Body of pancreas (tissue), 4 donors: ENCODE results near the gene AKAP4. TPM values are rescaled to one million over a fixed set of nuclear protein-coding genes. Genes with fewer than 3 reads are reported as not detected.

Source experiments
- ATAC-seq: fragments of 150-250 bp; one replicate; pipeline ENCODE4 v1.9.1; 2016
- DNase-seq, 4 donors: peaks; one replicate each; pipeline ENCODE4 v3.0.0-alpha.2; 2019
- H3K27ac ChIP-seq, 4 donors: fragments of 200-600 bp; sonication (generic); 1 replicate in 3 of 4; 2 replicates in 1 of 4; pipeline versions ENCODE4 v1.5.1 to v1.6.1; 2016 to 2019; ENCODE audit warnings: mild to moderate bottlenecking in 1 of 4, mixed read lengths in 1 of 4, moderate library complexity in 1 of 4
- H3K27me3 ChIP-seq, 2 donors: fragments of 200-600 bp; sonication (generic); one replicate each; pipeline ENCODE4 v1.6.0; 2016; ENCODE audit warnings: mild to moderate bottlenecking in 1 of 2
- H3K36me3 ChIP-seq, 2 donors: fragments of 200-600 bp; sonication (generic); replicated peaks in 1 of 2; 2 replicates each; pipeline ENCODE4 v1.5.1; 2016; ENCODE audit warnings: low read depth in 2 of 2; ENCODE audit not compliant: insufficient read depth in 1 of 2
- H3K4me1 ChIP-seq: fragments of 200-600 bp; sonication (generic); one replicate; pipeline ENCODE4 v1.6.0; 2016
- H3K4me3 ChIP-seq, 2 donors: fragments of 200-600 bp; sonication (generic); 1 replicate in 1 of 2; 2 replicates in 1 of 2; pipeline ENCODE4 v1.5.1; 2016 to 2019
- H3K9me3 ChIP-seq, 3 donors: fragments of 200-600 bp; sonication (generic); 1 replicate in 2 of 3; 2 replicates in 1 of 3; pipeline ENCODE4 v1.5.1; 2016
- POLR2A ChIP-seq, 3 donors: fragments of 450-650 bp; IDR thresholded peaks; one replicate each; pipeline ENCODE4 v1.6.1; 2016; ENCODE audit warnings: antibody characterized with exemption in 3 of 3, mild to moderate bottlenecking in 2 of 3
- WGBS, 2 donors: methylation state at CpG; one replicate each; pipeline ENCODE4 v1.1.5; 2017; 5-methylcytosine and 5-hydroxymethylcytosine counted together
- intact Hi-C: fragments of 100-400 bp; cut with DNase I; formaldehyde crosslinking; loops from one replicate; pipeline ENCODE4 v1.15.1; 2023
- total RNA-seq, 2 donors: library from RNA; depleted of rRNA; stranded (reverse); fragments of >200 nt; gene quantifications; one replicate each; pipeline ENCODE4 v1.1.0, GENCODE V29; 2016
- TF ChIP-seq, protein P1 (sequence below), 7 experiments: fragments of 450-650 bp in 4 of 7; fragments of 200-600 bp in 3 of 7; sonication (generic) in 3 of 7; IDR thresholded peaks; one replicate each; pipeline ENCODE4 v1.5.1; 2016 to 2019; ENCODE audit warnings: antibody characterized with exemption in 7 of 7

AKAP4 gene
- total RNA-seq, 2 donors from 2014 or later = not detected

GRCh38 chrX:50180073-50180940 lies 20.5 kb downstream of the AKAP4 start:
- intact Hi-C loops = no loop called here
- H3K27ac ChIP-seq = no peak overlapping the region
- no peaks in the 10 kb centered on the region for H3K4me1 ChIP-seq
- ATAC-seq = no peak
- no peaks in the 10 kb centered on the region for H3K27me3 ChIP-seq
- H3K36me3 ChIP-seq = no peaks in the 10 kb centered on the region
- DNase-seq = peak in 1 of 4 donors; percentile 10
- WGBS, 2 donors = 28 to 31% methylated on average over 10 of the region's 10 CpGs
- no peak overlapping the region for H3K4me3 ChIP-seq
- TF ChIP-seq POLR2A (IDR thresholded peaks at IDR 0.05) = no peak
- TF ChIP-seq, protein P1, sequence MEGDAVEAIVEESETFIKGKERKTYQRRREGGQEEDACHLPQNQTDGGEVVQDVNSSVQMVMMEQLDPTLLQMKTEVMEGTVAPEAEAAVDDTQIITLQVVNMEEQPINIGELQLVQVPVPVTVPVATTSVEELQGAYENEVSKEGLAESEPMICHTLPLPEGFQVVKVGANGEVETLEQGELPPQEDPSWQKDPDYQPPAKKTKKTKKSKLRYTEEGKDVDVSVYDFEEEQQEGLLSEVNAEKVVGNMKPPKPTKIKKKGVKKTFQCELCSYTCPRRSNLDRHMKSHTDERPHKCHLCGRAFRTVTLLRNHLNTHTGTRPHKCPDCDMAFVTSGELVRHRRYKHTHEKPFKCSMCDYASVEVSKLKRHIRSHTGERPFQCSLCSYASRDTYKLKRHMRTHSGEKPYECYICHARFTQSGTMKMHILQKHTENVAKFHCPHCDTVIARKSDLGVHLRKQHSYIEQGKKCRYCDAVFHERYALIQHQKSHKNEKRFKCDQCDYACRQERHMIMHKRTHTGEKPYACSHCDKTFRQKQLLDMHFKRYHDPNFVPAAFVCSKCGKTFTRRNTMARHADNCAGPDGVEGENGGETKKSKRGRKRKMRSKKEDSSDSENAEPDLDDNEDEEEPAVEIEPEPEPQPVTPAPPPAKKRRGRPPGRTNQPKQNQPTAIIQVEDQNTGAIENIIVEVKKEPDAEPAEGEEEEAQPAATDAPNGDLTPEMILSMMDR (IDR thresholded peaks at IDR 0.05) = no peak
- H3K9me3 ChIP-seq = no peaks in the 10 kb centered on the region

- H3K9me3 ChIP-seq = no peaks in the 10 kb centered on the region
- no peaks in the 10 kb centered on the region for H3K4me1 ChIP-seq
- ATAC-seq = no peak
- no peak overlapping the region for H3K4me3 ChIP-seq
- H3K27ac ChIP-seq = no peak overlapping the region
- 62 to 84% methylated on average over 3 of the region's 3 CpGs for WGBS, 2 donors
- H3K27me3 ChIP-seq = no peaks in the 10 kb centered on the region
- no peaks in the 10 kb centered on the region for H3K36me3 ChIP-seq
- no peak for TF ChIP-seq POLR2A (IDR thresholded peaks at IDR 0.05)
- TF ChIP-seq, protein P1 (IDR thresholded peaks at IDR 0.05) = no peak
- no peak for DNase-seq
- intact Hi-C loops = no loop called here
Observed at GRCh38 chrX:50169717-50170116, 31.1 kb downstream of the AKAP4 start.

- H3K27ac ChIP-seq = no peak overlapping the region
- H3K4me3 ChIP-seq = no peak overlapping the region
- no peak for TF ChIP-seq POLR2A (IDR thresholded peaks at IDR 0.05)
- TF ChIP-seq, protein P1 (IDR thresholded peaks at IDR 0.05) = no peak
- intact Hi-C loops = no loop called here
- no peaks in the 10 kb centered on the region for H3K9me3 ChIP-seq
- 75 to 80% methylated on average over 5 of the region's 5 CpGs for WGBS, 2 donors
- H3K4me1 ChIP-seq = no peaks in the 10 kb centered on the region
- no peaks in the 10 kb centered on the region for H3K27me3 ChIP-seq
- ATAC-seq = no peak
- H3K36me3 ChIP-seq = no peaks in the 10 kb centered on the region
- DNase-seq = no peak
Observed at GRCh38 chrX:50168241-50168687, 32.5 kb downstream of the AKAP4 start.

DNA sequence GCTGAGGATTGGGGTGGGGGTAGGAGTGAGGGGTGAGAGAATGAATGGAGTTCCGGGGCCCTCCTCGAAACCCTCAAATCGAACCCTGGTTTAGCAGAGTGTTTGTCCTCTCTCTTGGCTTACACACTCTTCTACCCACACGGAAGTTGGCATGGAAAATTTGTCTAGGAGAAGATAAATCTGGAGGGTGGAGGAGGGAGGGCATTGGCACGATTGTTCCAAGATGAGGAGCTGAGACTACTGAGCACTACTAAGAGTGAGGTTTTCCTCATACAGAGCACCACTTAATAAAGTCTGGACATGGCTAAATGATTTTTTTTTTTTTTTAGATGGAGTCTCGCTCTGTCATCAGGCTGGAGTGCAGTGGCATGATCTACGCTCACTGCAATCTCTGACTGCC lies 33.4 kb downstream of the AKAP4 start:
- no peak overlapping the region for H3K4me3 ChIP-seq
- H3K27me3 ChIP-seq = no peaks in the 10 kb centered on the region
- no peaks in the 10 kb centered on the region for H3K4me1 ChIP-seq
- H3K9me3 ChIP-seq = no peaks in the 10 kb centered on the region
- H3K27ac ChIP-seq = no peak overlapping the region
- ATAC-seq (peak; percentile 38), DNase-seq (peak in 3 of 4 donors; percentile 13 to 32 (median 23))
- H3K36me3 ChIP-seq = no peaks in the 10 kb centered on the region
- TF ChIP-seq, protein P1 (IDR thresholded peaks at IDR 0.05) = no peak
- no peak for TF ChIP-seq POLR2A (IDR thresholded peaks at IDR 0.05)
- WGBS, 2 donors = 10 to 50% methylated on average over 3 to 7 of the region's 7 CpGs
- intact Hi-C loops = no loop called here
